IMR-90 (cell line): Measurements from ENCODE around the gene CD1C. TPM values are rescaled to one million over a fixed set of nuclear protein-coding genes. Genes with fewer than 3 reads are reported as not detected.

Source experiments
- ATAC-seq: fragments of 200-7000 bp; cut with Tn5 transposase; 2 replicates; pipeline ENCODE4 v1.9.1; 2020; ENCODE audit warnings: low read depth, mild to moderate bottlenecking, moderate library complexity
- BruUV-seq: library from RNA; stranded (reverse); fragments of 400-500 nt; replicated peaks from 2 replicates; lab custom pipeline; 2021; lab: Mats Ljungman, UMichigan
- CTCF ChIA-PET: fragments of 300-600 bp; formaldehyde crosslinking; extraction: SDS; loops from one replicate; lab custom pipeline; 2021; ENCODE audit warnings: antibody characterized with exemption; lab: Yijun Ruan, JAX
- POLR2A ChIA-PET: fragments of 300-600 bp; sonication (Branson Sonifier 250); formaldehyde crosslinking; loops from one replicate; lab custom pipeline; 2022; ENCODE audit warnings: antibody characterized with exemption; ENCODE audit not compliant: unreplicated experiment; lab: Charles Lee
- DNase-seq: peaks from one replicate; pipeline ENCODE4 v3.0.0; 2013
- H2AFZ ChIP-seq: replicated peaks from 2 replicates; pipeline ENCODE3; 2013; ENCODE audit warnings: low read length, mild to moderate bottlenecking; ENCODE audit not compliant: poor library complexity
- H2AK5ac ChIP-seq: 2 replicates; pipeline ENCODE4 v1.6.1; 2013; ENCODE audit warnings: low read depth, low read length, inconsistent platforms
- H2AK9ac ChIP-seq: replicated peaks from 2 replicates; pipeline ENCODE3; 2013; ENCODE audit warnings: mild to moderate bottlenecking, low read depth, low read length, moderate library complexity; ENCODE audit not compliant: poor library complexity
- H2BK120ac ChIP-seq: 2 replicates; pipeline ENCODE4 v1.6.1; 2013; ENCODE audit warnings: low read depth, low read length, inconsistent platforms
- H2BK15ac ChIP-seq: 3 replicates; pipeline ENCODE4 v1.6.1; 2013; ENCODE audit warnings: low read depth, low read length, inconsistent platforms
- H2BK20ac ChIP-seq: 2 replicates; pipeline ENCODE4 v1.6.1; 2013; ENCODE audit warnings: low read depth, mild to moderate bottlenecking, inconsistent platforms, low read length, moderate library complexity
- H2BK5ac ChIP-seq: 2 replicates; pipeline ENCODE4 v1.6.1; 2013; ENCODE audit warnings: mild to moderate bottlenecking, low read depth, low read length, inconsistent platforms; ENCODE audit not compliant: poor library complexity, severe bottlenecking
- H3K14ac ChIP-seq: replicated peaks from 2 replicates; pipeline ENCODE4 v1.6.1; 2013; ENCODE audit warnings: low read depth, low read length, inconsistent platforms
- H3K18ac ChIP-seq: 2 replicates; pipeline ENCODE4 v1.6.1; 2013; ENCODE audit warnings: low read depth, low read length, control low read depth
- H3K23ac ChIP-seq: 2 replicates; pipeline ENCODE4 v1.6.1; 2013; ENCODE audit warnings: low read depth, low read length, inconsistent platforms
- H3K27ac ChIP-seq: 2 replicates; pipeline ENCODE4 v1.5.1; 2013; ENCODE audit warnings: mild to moderate bottlenecking, control low read depth, low read length; ENCODE audit not compliant: insufficient read depth
- H3K27me3 ChIP-seq: 2 replicates; pipeline ENCODE4 v1.6.1; 2013; ENCODE audit warnings: low read length; ENCODE audit not compliant: control insufficient read depth, insufficient read depth
- H3K36me3 ChIP-seq: 2 replicates; pipeline ENCODE4 v1.6.1; 2013; ENCODE audit warnings: low read length, mixed read lengths; ENCODE audit not compliant: control insufficient read depth, insufficient read depth
- H3K4ac ChIP-seq: 2 replicates; pipeline ENCODE4 v1.6.1; 2013; ENCODE audit warnings: low read depth, low read length, inconsistent platforms
- H3K4me1 ChIP-seq: 2 replicates; pipeline ENCODE4 v1.6.1; 2013; ENCODE audit warnings: low read length, mixed read lengths; ENCODE audit not compliant: control insufficient read depth, insufficient read depth
- H3K4me2 ChIP-seq: 2 replicates; pipeline ENCODE4 v1.6.1; 2013; ENCODE audit warnings: low read depth, mild to moderate bottlenecking, control low read depth, low read length, moderate library complexity
- H3K4me3 ChIP-seq: 2 replicates; pipeline ENCODE4 v1.5.1; 2013; ENCODE audit warnings: low read depth, mild to moderate bottlenecking, control low read depth, low read length, moderate library complexity; ENCODE audit not compliant: insufficient read depth
- H3K56ac ChIP-seq: 2 replicates; pipeline ENCODE4 v1.6.1; 2013; ENCODE audit warnings: low read length, inconsistent platforms; ENCODE audit not compliant: insufficient read depth; ENCODE audit errors: extremely low read depth
- H3K79me1 ChIP-seq, 2 experiments: 2 replicates each; pipeline ENCODE4 v1.6.1; 2013; ENCODE audit warnings: low read length in 2 of 2, inconsistent platforms in 1 of 2, low read depth in 1 of 2
- H3K9ac ChIP-seq: 2 replicates; pipeline ENCODE4 v1.6.1; 2013; ENCODE audit warnings: low read depth, low read length, control low read depth
- H3K9me1 ChIP-seq: 2 replicates; pipeline ENCODE4 v1.6.1; 2013; ENCODE audit warnings: low read length, inconsistent platforms; ENCODE audit not compliant: insufficient read depth
- H3K9me3 ChIP-seq: 2 replicates; pipeline ENCODE4 v1.6.1; 2013; ENCODE audit warnings: low read length; ENCODE audit not compliant: control insufficient read depth, insufficient read depth
- H4K20me1 ChIP-seq: 2 replicates; pipeline ENCODE4 v1.6.1; 2013; ENCODE audit warnings: low read length, inconsistent platforms; ENCODE audit not compliant: insufficient read depth
- H4K5ac ChIP-seq: 2 replicates; pipeline ENCODE4 v1.6.1; 2013; ENCODE audit warnings: mild to moderate bottlenecking, low read depth, low read length, control low read depth
- H4K8ac ChIP-seq, 2 experiments: 2 replicates each; pipeline ENCODE4 v1.6.1; 2013; ENCODE audit warnings: low read depth in 2 of 2, low read length in 2 of 2, control low read depth in 1 of 2, inconsistent platforms in 1 of 2
- H4K91ac ChIP-seq: 2 replicates; pipeline ENCODE4 v1.6.1; 2013; ENCODE audit warnings: low read depth, low read length, inconsistent platforms; ENCODE audit not compliant: insufficient read depth
- BHLHE40 ChIP-seq: fragments of 150-350 bp; IDR thresholded peaks from 2 replicates; pipeline ENCODE4 v1.6.1; 2016; ENCODE audit warnings: mild to moderate bottlenecking, low read depth, low read length
- CEBPB ChIP-seq: IDR thresholded peaks from 2 replicates; pipeline ENCODE4 v1.6.1; 2012; ENCODE audit warnings: low read depth, low read length, improper control_type of control experiment
- CHD1 ChIP-seq: IDR thresholded peaks from 2 replicates; pipeline ENCODE4 v1.6.1; 2012; ENCODE audit warnings: low read depth, low read length, improper control_type of control experiment
- FOS ChIP-seq: fragments of 150-350 bp; IDR thresholded peaks from 2 replicates; pipeline ENCODE4 v1.6.1; 2016; ENCODE audit warnings: low read depth, low read length
- MAFK ChIP-seq: IDR thresholded peaks from 2 replicates; pipeline ENCODE4 v1.6.1; 2012; ENCODE audit warnings: low read depth, low read length, improper control_type of control experiment
- MAZ ChIP-seq: IDR thresholded peaks from 2 replicates; pipeline ENCODE4 v1.6.1; 2012; ENCODE audit warnings: low read depth, mild to moderate bottlenecking, low read length, improper control_type of control experiment, moderate library complexity, borderline replicate concordance
- MXI1 ChIP-seq: IDR thresholded peaks from 2 replicates; pipeline ENCODE4 v1.6.1; 2012; ENCODE audit warnings: low read depth, mild to moderate bottlenecking, low read length, moderate library complexity, borderline replicate concordance
- NFE2L2 ChIP-seq: fragments of 150-350 bp; IDR thresholded peaks from 2 replicates; pipeline ENCODE4 v1.6.1; 2016; ENCODE audit warnings: low read depth, mild to moderate bottlenecking, low read length
- POLR2A ChIP-seq: IDR thresholded peaks from 2 replicates; pipeline ENCODE4 v1.6.1; 2012; ENCODE audit warnings: mild to moderate bottlenecking, low read depth, low read length
- RAD21 ChIP-seq: IDR thresholded peaks from 2 replicates; pipeline ENCODE4 v1.6.1; 2012; ENCODE audit warnings: low read length, improper control_type of control experiment
- RCOR1 ChIP-seq: IDR thresholded peaks from 2 replicates; pipeline ENCODE4 v1.6.1; 2012; ENCODE audit warnings: mild to moderate bottlenecking, low read length, improper control_type of control experiment; ENCODE audit not compliant: insufficient replicate concordance
- RFX5 ChIP-seq: IDR thresholded peaks from 2 replicates; pipeline ENCODE4 v1.8.0; 2012; ENCODE audit warnings: low read depth, mild to moderate bottlenecking, low read length, moderate library complexity
- SMC3 ChIP-seq: fragments of 150-350 bp; IDR thresholded peaks from 2 replicates; pipeline ENCODE4 v1.6.1; 2016; ENCODE audit warnings: low read depth, mild to moderate bottlenecking, antibody characterized with exemption, low read length, moderate library complexity
- USF2 ChIP-seq: fragments of 150-350 bp; IDR thresholded peaks from 2 replicates; pipeline ENCODE4 v1.6.1; 2017; ENCODE audit warnings: mild to moderate bottlenecking, antibody characterized with exemption, low read length, low read depth
- WGBS, 2 experiments: methylation state at CpG; one replicate each; pipeline versions ENCODE4 v1.1.5 to v1.1.7; 2013; ENCODE audit warnings: missing lambda C conversion rate in 2 of 2; ENCODE audit not compliant: insufficient read length in 1 of 2; ENCODE audit errors: extremely low coverage in 2 of 2; 5-methylcytosine and 5-hydroxymethylcytosine counted together
- dilution Hi-C: fragments of 300-500 bp; cut with HindIII; formaldehyde crosslinking; loops from one replicate; pipeline ENCODE4 v1.14.3; 2018; ENCODE audit warnings: low sequenced_read_pairs; ENCODE audit not compliant: unreplicated experiment
- in situ Hi-C: fragments of 300-500 bp; cut with MboI; formaldehyde crosslinking; loops from 3 replicates; pipeline ENCODE4 v1.14.3; 2019; ENCODE audit warnings: low sequenced_read_pairs, inconsistent platforms, mixed read lengths
- intact Hi-C: fragments of 100-400 bp; cut with micrococcal nuclease; formaldehyde crosslinking; loops from 2 replicates; pipeline ENCODE4 v1.10.0; 2022
- polyA plus RNA-seq, 3 experiments: library from polyadenylated mRNA; depleted of rRNA; stranded (reverse); fragments of >200 nt; gene quantifications; 2 replicates each; pipeline ENCODE4 v1.2.3, GENCODE V29; 2012; ENCODE audit warnings: low replicate concordance in 1 of 3
- total RNA-seq: library from RNA; depleted of rRNA; stranded (reverse); fragments of >200 nt; gene quantifications from 2 replicates; pipeline ENCODE4 v1.2.3, GENCODE V29; 2012
- TF ChIP-seq, protein P1 (sequence below): conservative IDR thresholded peaks from 2 replicates; pipeline ENCODE4 v1.5.1; 2012; ENCODE audit warnings: mild to moderate bottlenecking, low read depth, low read length, improper control_type of control experiment
- TF ChIP-seq, protein P2 (sequence below): fragments of 150-350 bp; IDR thresholded peaks from 2 replicates; pipeline ENCODE4 v1.6.1; 2016; ENCODE audit warnings: low read depth, mild to moderate bottlenecking, low read length, moderate library complexity, borderline replicate concordance

CD1C gene
- total and polyA plus RNA-seq, 2 of the 4 experiments (the other 2 are of a cell fraction): not detected

DNA sequence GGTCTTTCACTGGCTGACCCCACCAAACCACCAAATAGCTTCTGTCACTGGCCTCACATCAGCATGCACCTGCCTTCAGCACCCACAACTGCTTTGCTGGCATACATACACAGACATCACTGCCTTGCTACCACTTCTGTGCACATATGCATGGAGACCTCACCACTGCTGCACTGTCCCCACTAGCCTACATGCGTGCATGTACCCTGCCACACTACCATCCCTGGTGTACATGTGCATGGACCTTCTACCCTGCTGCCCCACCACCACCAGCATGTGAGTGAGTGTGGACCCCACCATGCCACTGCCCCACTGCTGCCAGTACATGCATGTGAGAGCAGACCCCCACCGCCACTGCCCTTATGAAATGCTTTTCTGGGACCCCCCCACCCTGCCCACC, 6.1 kb downstream of the CD1C start:
- no peak overlapping the region for H4K8ac ChIP-seq
- in situ Hi-C loops: no loop called here
- H3K4me3 ChIP-seq: no peak overlapping the region
- H2BK5ac ChIP-seq: no peak overlapping the region
- CTCF ChIA-PET: no interaction called here
- H2AFZ ChIP-seq: no peak overlapping the region
- intact Hi-C loops: loop anchor here (10.0 kb wide), 1 partner anchor 239 kb away; no protein-coding TSS in a partner anchor
- no peak overlapping the region for H2BK15ac ChIP-seq
- no peaks in the 10 kb centered on the region for H3K79me1 ChIP-seq
- no peak for ATAC-seq
- no peak for TF ChIP-seq NFE2L2
- TF ChIP-seq RFX5: no peak
- no peak for TF ChIP-seq BHLHE40
- TF ChIP-seq, protein P1, sequence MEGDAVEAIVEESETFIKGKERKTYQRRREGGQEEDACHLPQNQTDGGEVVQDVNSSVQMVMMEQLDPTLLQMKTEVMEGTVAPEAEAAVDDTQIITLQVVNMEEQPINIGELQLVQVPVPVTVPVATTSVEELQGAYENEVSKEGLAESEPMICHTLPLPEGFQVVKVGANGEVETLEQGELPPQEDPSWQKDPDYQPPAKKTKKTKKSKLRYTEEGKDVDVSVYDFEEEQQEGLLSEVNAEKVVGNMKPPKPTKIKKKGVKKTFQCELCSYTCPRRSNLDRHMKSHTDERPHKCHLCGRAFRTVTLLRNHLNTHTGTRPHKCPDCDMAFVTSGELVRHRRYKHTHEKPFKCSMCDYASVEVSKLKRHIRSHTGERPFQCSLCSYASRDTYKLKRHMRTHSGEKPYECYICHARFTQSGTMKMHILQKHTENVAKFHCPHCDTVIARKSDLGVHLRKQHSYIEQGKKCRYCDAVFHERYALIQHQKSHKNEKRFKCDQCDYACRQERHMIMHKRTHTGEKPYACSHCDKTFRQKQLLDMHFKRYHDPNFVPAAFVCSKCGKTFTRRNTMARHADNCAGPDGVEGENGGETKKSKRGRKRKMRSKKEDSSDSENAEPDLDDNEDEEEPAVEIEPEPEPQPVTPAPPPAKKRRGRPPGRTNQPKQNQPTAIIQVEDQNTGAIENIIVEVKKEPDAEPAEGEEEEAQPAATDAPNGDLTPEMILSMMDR: no peak
- no peak for TF ChIP-seq MAFK
- TF ChIP-seq, protein P2, sequence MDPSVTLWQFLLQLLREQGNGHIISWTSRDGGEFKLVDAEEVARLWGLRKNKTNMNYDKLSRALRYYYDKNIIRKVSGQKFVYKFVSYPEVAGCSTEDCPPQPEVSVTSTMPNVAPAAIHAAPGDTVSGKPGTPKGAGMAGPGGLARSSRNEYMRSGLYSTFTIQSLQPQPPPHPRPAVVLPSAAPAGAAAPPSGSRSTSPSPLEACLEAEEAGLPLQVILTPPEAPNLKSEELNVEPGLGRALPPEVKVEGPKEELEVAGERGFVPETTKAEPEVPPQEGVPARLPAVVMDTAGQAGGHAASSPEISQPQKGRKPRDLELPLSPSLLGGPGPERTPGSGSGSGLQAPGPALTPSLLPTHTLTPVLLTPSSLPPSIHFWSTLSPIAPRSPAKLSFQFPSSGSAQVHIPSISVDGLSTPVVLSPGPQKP: no peak
- no peak for TF ChIP-seq POLR2A
- no peak for TF ChIP-seq USF2
- no peak for TF ChIP-seq MXI1
- no peak for TF ChIP-seq CHD1
- no peak for TF ChIP-seq RAD21
- no peak for TF ChIP-seq MAZ
- TF ChIP-seq SMC3: no peak
- no peak for TF ChIP-seq FOS
- no peak for TF ChIP-seq RCOR1
- no peak for TF ChIP-seq CEBPB
- H3K27ac ChIP-seq: no peak overlapping the region
- dilution Hi-C loops: no loop called here
- H3K9me1 ChIP-seq: no peaks in the 10 kb centered on the region
- no peaks in the 10 kb centered on the region for H3K36me3 ChIP-seq
- no peak overlapping the region for H2AK9ac ChIP-seq
- no peak overlapping the region for H3K4ac ChIP-seq
- no peak overlapping the region for H2BK120ac ChIP-seq
- POLR2A ChIA-PET: no interaction called here
- no peaks in the 10 kb centered on the region for H3K4me1 ChIP-seq
- DNase-seq: no peak
- no TSS peak for BruUV-seq
- WGBS, 2 experiments: 67% methylated on average over 1 of the region's 2 CpGs; no CpG with 5 or more reads in 1 of the 2 experiments
- no peaks in the 10 kb centered on the region for H4K20me1 ChIP-seq
- no peak overlapping the region for H3K14ac ChIP-seq
- H3K27me3 ChIP-seq: no peaks in the 10 kb centered on the region
- H2AK5ac ChIP-seq: no peak overlapping the region
- no peak overlapping the region for H3K23ac ChIP-seq
- no peak overlapping the region for H3K9ac ChIP-seq
- no peak overlapping the region for H3K4me2 ChIP-seq
- no peak overlapping the region for H2BK20ac ChIP-seq
- no peak overlapping the region for H4K5ac ChIP-seq
- H4K91ac ChIP-seq: no peak overlapping the region
- no peak overlapping the region for H3K18ac ChIP-seq
- H3K56ac ChIP-seq: no peak overlapping the region
- H3K9me3 ChIP-seq: peaks cover 3% of the 10 kb centered on the region; the same call in 1 of the 2 replicates
